DOHH2 (cell line): ENCODE data around the gene ZNF24.

Source experiments
- H3F3A ChIP-seq: fragments of 200-600 bp; sonication (generic), shearing (Covaris generic); 2 replicates; pipeline ENCODE4 v1.6.0; 2016; ENCODE audit warnings: antibody characterized with exemption, mild to moderate bottlenecking; ENCODE audit not compliant: control insufficient read depth, insufficient read depth
- H3K27ac ChIP-seq: fragments of 200-600 bp; sonication (generic); 2 replicates; pipeline ENCODE4 v1.5.1; 2014; ENCODE audit warnings: low read depth, mild to moderate bottlenecking, low read length, moderate library complexity
- H3K27me3 ChIP-seq: fragments of 200-600 bp; sonication (generic); 2 replicates; pipeline ENCODE4 v1.6.1; 2014; ENCODE audit warnings: mild to moderate bottlenecking, low read length, mixed read lengths; ENCODE audit not compliant: control insufficient read depth
- H3K36me3 ChIP-seq: fragments of 200-600 bp; sonication (generic); 2 replicates; pipeline ENCODE4 v1.6.1; 2014; ENCODE audit warnings: mild to moderate bottlenecking, low read length, moderate library complexity, mixed read lengths; ENCODE audit not compliant: control insufficient read depth
- H3K4me1 ChIP-seq: fragments of 200-600 bp; sonication (generic); 2 replicates; pipeline ENCODE4 v1.6.1; 2014; ENCODE audit warnings: mild to moderate bottlenecking, low read length, mixed read lengths; ENCODE audit not compliant: control insufficient read depth
- H3K4me2 ChIP-seq: fragments of 200-600 bp; sonication (generic); 2 replicates; pipeline ENCODE4 v1.6.0; 2014; ENCODE audit warnings: mild to moderate bottlenecking, low read length, moderate library complexity
- H3K4me3 ChIP-seq: fragments of 200-600 bp; sonication (generic); 2 replicates; pipeline ENCODE4 v1.5.1; 2014; ENCODE audit warnings: mild to moderate bottlenecking, low read length, mixed read lengths
- H3K79me2 ChIP-seq: fragments of 200-600 bp; sonication (generic); 2 replicates; pipeline ENCODE4 v1.6.1; 2014; ENCODE audit warnings: mild to moderate bottlenecking, low read length, mixed read lengths; ENCODE audit not compliant: control insufficient read depth
- H3K9me2 ChIP-seq: fragments of 200-600 bp; sonication (generic); replicated peaks from 2 replicates; pipeline ENCODE4 v1.6.1; 2014; ENCODE audit warnings: mild to moderate bottlenecking, low read length, mixed read lengths; ENCODE audit not compliant: control insufficient read depth
- H3K9me3 ChIP-seq: fragments of 200-600 bp; sonication (generic); 2 replicates; pipeline ENCODE4 v1.6.1; 2014; ENCODE audit warnings: antibody characterized with exemption, low read length, mixed read lengths; ENCODE audit not compliant: control insufficient read depth, insufficient read depth
- H4K20me1 ChIP-seq: fragments of 200-600 bp; sonication (generic); 2 replicates; pipeline ENCODE4 v1.6.0; 2014; ENCODE audit warnings: low read depth, mild to moderate bottlenecking, antibody characterized with exemption, low read length, moderate library complexity; ENCODE audit not compliant: control insufficient read depth, insufficient read depth
- CTCF ChIP-seq: fragments of 200-600 bp; sonication (generic); IDR thresholded peaks from one replicate; pipeline ENCODE4 v1.5.1; 2014; ENCODE audit warnings: antibody characterized with exemption, mild to moderate bottlenecking, low read depth, low read length; ENCODE audit not compliant: poor library complexity, severe bottlenecking
- EZH2phosphoT487 ChIP-seq: fragments of 200-600 bp; sonication (generic); IDR thresholded peaks from 2 replicates; pipeline ENCODE4 v1.6.1; 2017; ENCODE audit warnings: borderline replicate concordance, mild to moderate bottlenecking, antibody characterized with exemption, low read length, moderate library complexity, mixed read lengths

ZNF24 gene

GRCh38 chr18:35335866-35336265, 8.4 kb downstream of the ZNF24 start:
- H3K79me2 ChIP-seq: peaks cover 49% of the 10 kb centered on the region
- no peaks in the 10 kb centered on the region for H3K4me1 ChIP-seq
- H3K36me3 ChIP-seq: peaks cover 89% of the 10 kb centered on the region
- TF ChIP-seq CTCF: no peak
- no peak for TF ChIP-seq EZH2phosphoT487
- H3K27me3 ChIP-seq: no peaks in the 10 kb centered on the region
- H4K20me1 ChIP-seq: peaks cover 12% of the 10 kb centered on the region
- no peak overlapping the region for H3K4me2 ChIP-seq
- no peak overlapping the region for H3K27ac ChIP-seq
- 0 out of 2 replicates have a peak, but pooled peaks cover 3% of the 10 kb centered on the region for H3F3A ChIP-seq
- H3K9me2 ChIP-seq: no peaks in the 10 kb centered on the region
- H3K9me3 ChIP-seq: no peaks in the 10 kb centered on the region
- no peak overlapping the region for H3K4me3 ChIP-seq

GRCh38 chr18:35334821-35335220, 9.4 kb downstream of the ZNF24 start:
- Histone ChIP-seq H3K4me2 (no peak overlapping the region), H3K27me3 (no peaks in the 10 kb centered on the region), H3K9me3 (no peaks in the 10 kb centered on the region), H3F3A (0 out of 2 replicates have a peak, but pooled peaks cover 3% of the 10 kb centered on the region), H3K4me3 (no peak overlapping the region), H4K20me1 (peaks cover 6% of the 10 kb centered on the region; the same call in 1 of the 2 replicates), H3K9me2 (no peaks in the 10 kb centered on the region), H3K79me2 (peaks cover 38% of the 10 kb centered on the region), H3K4me1 (no peaks in the 10 kb centered on the region), H3K36me3 (peaks cover 78% of the 10 kb centered on the region), H3K27ac (no peak overlapping the region)
- TF ChIP-seq EZH2phosphoT487 (no peak), CTCF (no peak)

- no peaks in the 10 kb centered on the region for H3K9me3 ChIP-seq
- no peaks in the 10 kb centered on the region for H4K20me1 ChIP-seq
- H3K4me3 ChIP-seq: no peak overlapping the region
- no peaks in the 10 kb centered on the region for H3K27me3 ChIP-seq
- H3K79me2 ChIP-seq: peaks cover 32% of the 10 kb centered on the region
- H3K4me2 ChIP-seq: no peak overlapping the region
- TF ChIP-seq EZH2phosphoT487: no peak
- TF ChIP-seq CTCF: no peak
- H3K27ac ChIP-seq: no peak overlapping the region
- peaks cover 72% of the 10 kb centered on the region for H3K36me3 ChIP-seq
- no peaks in the 10 kb centered on the region for H3K4me1 ChIP-seq
- no peaks in the 10 kb centered on the region for H3K9me2 ChIP-seq
- H3F3A ChIP-seq: 0 out of 2 replicates have a peak, but pooled peaks cover 3% of the 10 kb centered on the region
Observed at GRCh38 chr18:35334212-35334611, 10.0 kb downstream of the ZNF24 start.
